GM20431 (cell line): ENCODE data around the gene LIN28B.

Source experiments
- in situ Hi-C: fragments of 300-500 bp; cut with MseI, MboI; formaldehyde crosslinking; loops from one replicate; pipeline ENCODE4 v1.15.0; 2020; ENCODE audit warnings: low sequenced_read_pairs; ENCODE audit not compliant: unreplicated experiment

Gene LIN28B

DNA sequence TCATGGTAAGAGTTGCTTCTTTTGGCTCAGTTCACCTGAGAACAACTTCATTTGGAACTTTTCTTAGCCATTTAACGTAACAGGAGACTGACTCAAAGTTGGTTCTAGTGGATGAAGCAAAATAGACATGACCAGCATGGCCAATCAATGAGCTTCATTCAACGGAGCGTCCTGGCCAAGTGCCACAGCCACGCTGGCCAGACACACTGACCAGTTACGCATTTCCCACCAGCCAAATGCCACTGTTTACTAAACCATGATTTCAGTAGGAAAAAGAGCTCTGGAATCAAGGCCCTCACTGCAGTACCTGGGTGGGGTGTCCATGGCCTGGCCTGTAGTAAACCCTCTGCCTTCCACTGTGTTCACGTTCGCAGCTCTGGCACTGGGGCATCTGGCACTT is 142.5 kb downstream of the LIN28B start:
- in situ Hi-C loops: loop anchor here (10.0 kb wide), 1 partner anchor 315 kb away; no protein-coding TSS in a partner anchor

DNA sequence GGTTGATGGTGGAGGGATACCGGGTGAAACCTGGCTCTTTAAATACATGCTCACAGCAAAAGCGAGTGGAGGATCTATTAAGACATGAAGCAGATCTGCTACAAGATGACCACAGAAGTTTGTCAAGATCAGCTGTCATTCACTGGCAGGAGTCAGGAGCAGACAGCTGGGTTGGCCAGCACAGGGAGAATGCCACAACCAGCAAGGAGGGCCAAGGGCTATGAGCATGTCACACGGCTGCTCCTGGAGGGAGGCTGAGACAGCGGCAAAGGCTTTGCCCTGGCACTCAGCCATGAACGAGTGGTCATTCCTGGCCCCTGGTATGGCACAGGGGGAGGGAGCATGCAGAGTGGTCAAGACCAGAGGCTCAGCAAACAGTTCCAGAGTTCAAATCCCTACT is 145.3 kb downstream of the LIN28B start:
- in situ Hi-C loops: no loop called here

DNA sequence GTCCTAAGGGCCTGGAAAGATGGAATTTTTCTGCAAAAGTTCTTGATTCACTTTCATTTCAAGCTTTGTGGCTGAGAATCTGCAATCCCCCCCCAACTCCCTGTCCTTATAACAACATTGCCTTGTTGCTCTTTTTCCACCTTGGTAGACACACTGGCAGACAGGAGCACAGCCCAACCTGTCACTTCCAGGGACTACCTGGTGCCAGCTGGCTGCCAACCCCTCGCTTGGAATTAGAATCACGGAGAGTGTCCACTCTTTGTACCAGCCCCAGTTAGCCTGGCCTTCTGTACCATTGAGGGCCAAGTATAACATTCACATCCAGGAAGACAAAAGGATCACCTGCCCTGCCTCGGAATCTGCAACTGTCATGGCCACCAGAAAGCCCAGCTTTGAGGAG is 148.2 kb downstream of the LIN28B start:
- in situ Hi-C loops: no loop called here

DNA sequence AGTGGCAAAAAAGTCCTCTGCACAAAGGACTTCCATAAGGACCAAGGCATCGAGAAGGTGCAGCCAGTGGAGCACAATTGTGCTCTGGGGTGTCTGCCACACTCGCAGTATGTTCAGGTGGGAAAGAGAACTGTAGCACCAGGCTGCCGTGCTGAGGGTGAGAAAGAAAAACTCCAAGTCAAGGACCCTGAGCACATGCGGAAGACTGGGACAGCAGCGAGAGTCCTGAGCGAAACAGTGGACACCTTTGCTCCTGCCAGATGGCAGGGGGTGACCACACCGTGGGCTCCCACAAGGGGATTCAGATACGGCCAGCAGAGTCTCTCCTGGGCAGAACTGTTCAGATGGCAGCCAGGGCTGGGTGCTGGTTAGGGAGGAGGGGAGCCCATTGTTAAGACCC is 149.4 kb downstream of the LIN28B start:
- in situ Hi-C loops: no loop called here

DNA sequence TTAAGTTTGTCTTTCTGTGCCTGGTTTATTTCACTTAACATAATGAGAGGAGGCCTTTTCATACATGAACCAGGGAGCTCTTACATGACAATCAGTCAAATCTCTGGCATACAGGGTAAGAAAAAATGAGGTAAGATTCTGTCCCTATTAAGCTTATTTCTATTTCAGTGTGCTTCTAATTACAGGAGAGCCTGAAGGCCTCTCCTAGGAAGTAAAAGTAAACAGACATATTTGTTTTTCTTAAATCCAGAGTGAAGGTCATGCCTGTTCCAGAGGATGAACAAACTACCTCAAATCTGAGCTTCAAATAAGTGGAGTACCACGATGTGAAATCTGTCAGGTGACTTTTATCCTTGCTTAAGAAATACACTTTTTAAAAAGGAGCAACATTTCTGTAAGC is 150.3 kb downstream of the LIN28B start:
- in situ Hi-C loops: no loop called here

DNA sequence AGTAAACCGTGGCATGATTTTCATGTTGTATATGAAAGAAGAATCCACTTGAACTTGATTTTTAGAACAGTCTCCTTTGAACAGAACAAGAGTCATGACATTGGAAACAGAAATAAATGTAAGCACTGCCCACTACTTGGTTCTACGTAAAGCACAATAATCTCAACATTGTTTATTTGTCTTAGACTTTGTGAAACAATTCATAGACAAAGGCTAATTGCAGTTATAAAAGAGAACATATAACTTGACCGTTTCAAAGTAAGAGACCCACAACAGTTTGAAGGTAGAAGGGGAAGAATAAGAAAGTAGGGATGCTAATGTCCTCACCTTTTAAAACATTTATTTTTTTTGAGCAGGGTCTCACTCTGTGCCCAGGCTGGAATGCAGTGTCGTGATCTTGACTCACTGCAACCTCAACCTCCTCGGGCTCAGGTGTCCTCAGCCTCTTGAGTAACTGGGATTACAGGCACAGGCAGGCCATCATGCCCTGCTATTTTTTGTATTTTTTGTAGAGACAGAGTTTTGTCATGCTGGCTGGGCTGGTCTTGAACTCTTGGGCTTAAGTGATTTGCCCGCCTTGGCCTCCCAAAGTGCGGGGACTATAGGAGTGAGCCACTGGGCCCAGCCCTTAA is 151.8 kb downstream of the LIN28B start:
- in situ Hi-C loops: no loop called here

DNA sequence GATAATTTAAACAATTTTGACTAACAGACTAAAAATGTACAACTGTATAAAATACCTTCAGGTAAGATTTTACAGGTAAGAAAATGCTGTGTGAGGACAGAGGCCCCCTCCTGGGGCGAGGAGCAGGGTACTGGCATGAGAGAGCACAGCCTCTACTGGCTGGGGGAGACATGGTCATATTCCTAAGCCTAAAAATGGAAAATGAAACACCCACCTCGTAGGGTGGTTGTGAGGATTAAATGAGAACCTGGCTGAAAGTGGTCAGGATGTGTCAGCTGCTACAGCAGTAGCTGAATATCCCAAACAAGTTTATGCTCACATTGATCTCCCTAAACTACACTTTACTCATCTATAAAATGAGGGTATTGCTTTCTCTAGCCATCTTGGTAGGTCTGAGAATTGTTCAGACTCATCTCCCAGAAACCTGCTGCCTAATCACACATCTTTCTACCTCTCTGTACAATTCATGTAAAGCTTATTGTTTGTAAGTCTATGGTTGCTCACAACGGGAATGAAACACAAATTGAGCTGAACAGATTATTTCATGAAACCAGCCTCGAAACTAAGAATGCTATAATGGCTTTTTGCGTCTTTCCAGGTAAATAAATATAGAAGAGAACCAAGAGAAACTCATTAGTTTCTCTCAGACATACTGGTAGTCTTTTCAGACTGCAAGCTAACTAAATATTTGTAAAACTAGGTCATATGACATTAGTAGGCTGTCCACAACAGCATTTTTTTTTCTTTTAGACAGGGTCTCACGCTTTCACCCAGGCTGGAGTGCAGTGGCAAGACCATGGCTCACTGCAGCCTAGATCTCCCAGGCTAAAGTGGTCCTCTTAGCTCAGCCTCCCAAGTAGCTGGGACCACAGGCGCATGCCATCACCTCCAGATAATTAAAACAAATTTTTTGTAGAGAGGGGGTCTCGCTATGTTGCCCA is 153.3 kb downstream of the LIN28B start:
- in situ Hi-C loops: no loop called here

DNA sequence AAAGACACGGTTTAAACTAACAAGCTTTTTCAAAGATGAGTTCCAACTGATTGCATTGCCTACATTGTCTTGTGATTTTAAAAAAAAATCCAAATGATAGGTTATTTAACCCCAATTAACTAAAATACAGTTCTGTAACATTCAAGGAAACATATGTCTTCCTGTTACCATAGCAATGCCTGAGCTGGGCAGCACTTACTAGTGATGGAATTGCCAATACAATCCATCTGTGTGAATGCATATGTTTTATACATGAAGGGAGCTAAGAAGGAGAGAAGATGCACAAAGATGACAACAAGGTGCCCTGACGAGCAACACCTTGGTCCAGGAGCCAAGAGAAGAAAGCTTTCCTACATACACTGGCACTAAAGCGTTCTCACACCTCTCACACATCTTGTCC is 154.2 kb downstream of the LIN28B start:
- in situ Hi-C loops: no loop called here

DNA sequence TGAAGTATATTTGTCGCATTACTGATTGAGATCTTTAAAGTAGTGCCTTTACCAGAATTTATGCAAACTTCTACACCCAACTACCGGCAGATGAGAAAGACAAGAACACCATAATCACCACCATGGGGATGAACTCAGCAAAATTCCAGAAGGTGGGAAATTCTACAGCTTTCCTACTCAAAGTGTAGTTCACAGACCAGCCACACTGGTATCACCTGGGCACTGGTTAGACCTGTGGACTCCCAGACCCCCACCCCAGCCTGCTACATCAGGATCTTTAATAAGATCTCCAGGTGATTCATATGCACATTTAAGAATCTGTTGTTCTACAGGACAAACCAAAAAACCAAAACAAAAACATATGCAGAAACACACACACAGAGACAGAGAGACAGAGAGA is 155.0 kb downstream of the LIN28B start:
- in situ Hi-C loops: no loop called here

DNA sequence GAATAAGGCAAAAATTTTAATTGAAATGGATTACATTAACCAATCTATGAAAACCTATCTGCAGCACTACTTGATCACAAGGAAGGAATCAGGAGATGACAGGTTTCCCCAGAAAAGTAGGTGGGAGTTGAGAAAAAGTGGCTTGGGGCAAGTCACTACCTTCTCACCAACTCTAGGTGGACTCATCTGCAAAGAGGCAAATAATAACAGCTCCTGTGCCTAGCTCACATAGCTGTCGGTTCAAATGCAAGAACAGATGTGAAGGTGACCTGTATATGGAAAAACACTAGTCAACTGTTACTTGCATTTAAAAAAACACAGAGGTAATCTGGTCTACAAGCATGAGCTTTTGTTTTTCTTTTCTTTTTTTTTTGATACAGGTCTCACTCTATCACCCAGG is 155.7 kb downstream of the LIN28B start:
- in situ Hi-C loops: no loop called here

DNA sequence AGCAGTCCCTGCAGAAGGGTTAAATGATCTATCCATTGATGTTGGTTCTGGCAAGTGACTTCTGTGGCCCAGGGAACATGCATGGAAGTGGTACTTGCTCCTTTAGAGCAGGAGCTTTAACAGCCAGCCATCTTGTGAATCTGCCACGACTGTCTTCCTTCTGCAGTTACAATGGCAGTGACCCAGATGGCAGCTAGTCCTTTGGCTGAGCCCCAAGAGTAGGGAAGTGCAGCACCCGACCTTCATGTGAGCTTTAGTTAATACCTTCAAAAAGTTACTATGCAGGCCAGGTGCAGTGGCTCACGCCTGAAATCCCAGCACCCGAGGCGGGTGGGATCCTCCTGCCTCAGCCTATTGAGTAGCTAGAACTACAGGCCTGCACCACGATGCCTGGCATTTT is 156.5 kb downstream of the LIN28B start:
- in situ Hi-C loops: no loop called here

DNA sequence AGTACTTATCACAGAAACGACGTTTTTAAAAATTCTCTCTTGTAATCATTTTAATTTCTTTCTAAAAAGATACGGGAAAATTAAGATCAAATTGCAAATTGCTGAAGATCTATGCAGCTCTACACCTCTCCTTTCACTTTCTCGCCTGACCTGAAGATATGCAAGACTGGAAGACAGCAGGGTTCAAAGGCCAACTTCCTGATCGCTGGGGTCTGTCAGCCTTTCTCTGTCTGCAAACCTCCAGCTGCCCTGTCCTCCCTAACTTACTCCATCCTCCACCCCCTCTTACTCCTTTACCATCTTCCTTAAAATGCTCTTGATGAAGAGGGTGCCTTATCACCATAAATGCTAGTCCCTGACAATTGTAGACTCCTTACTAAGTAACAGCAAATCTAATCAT is 159.2 kb downstream of the LIN28B start:
- in situ Hi-C loops: no loop called here

DNA sequence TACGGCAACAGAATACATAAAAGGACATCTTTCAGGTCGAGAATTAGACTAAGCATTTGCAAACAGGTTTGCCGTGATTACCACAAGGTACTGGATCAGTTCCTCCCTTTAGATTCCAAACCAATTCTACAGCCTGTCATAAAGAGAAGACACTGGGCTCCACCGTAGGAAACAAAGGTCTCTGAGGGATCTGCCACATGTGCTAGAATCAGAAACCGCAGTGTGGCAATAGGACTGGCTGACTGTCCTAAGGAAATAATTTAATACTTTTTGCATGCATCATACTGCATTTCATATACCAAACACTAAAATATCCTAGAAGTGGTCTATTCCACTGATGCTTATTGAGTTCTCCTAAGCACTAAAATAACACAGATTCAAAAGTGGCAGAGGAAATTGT is 163.7 kb downstream of the LIN28B start:
- in situ Hi-C loops: no loop called here

DNA sequence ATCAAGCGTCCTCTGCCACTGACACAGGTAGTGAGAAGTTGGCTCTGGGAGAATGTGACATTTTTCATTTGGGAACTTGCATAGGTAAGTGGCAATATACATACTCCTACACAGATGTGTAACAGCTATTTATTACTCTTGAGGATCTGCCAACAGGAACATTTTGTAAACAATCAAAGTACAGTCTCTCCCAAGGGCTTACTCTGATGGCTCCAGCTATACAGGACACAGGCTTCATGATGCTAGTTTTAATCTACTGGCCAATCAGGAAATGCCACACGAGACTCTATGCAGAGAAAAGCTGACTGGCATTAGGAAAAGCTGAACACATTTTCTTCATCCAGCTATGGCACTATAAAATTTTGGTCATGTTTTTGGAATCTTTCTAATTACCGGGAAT is 165.1 kb downstream of the LIN28B start:
- in situ Hi-C loops: no loop called here

DNA sequence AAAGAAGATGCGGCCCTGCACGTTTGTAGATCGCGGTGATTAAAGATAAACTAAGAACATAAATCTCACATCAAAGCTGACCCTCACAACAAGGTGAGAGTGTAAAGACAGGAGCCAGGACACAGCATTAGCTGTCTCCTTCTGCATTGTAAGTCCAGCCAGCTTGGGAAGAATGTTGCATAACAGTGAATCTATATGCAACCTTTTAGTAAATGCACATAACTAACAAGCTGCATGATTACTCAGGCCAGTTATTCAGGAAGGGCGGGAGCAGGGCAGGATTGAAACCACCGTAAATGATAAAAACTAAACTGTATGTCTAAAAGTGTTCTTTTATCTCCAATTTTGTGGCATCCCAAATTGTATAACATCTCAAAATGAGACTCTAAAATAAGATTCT is 165.8 kb downstream of the LIN28B start:
- in situ Hi-C loops: no loop called here
